ENCODE measurements around the gene THOC7. TPM values are rescaled to one million over a fixed set of nuclear protein-coding genes. Genes with fewer than 3 reads are reported as not detected.

THOC7 gene
- total RNA-seq, 1 donor from 2014 or later: 30.0 TPM

- no peak for TF ChIP-seq CTCF (IDR thresholded peaks at IDR 0.05; ENCODE audit: insufficient read depth, low read length, severe bottlenecking)
- peaks cover 3% of the 10 kb centered on the region for H3K36me3 ChIP-seq (ENCODE audit: control insufficient read depth, insufficient read depth, low read length)
- H3K27me3 ChIP-seq (ENCODE audit: control insufficient read depth, insufficient read depth, low read length): no peaks in the 10 kb centered on the region
- H3K4me3 ChIP-seq (ENCODE audit: low read depth, low read length): no peak overlapping the region
- FAIRE-seq (no peak), DNase-seq (ENCODE audit: low read depth) (no peak)
Measured at GRCh38 chr3:63900459-63900858, 36.9 kb upstream of the THOC7 start.

GRCh38 chr3:63900010-63900409 lies 36.4 kb upstream of the THOC7 start:
- Histone ChIP-seq H3K4me3 (ENCODE audit: low read depth, low read length) (no peak overlapping the region), H3K36me3 (ENCODE audit: control insufficient read depth, insufficient read depth, low read length) (peaks cover 3% of the 10 kb centered on the region), H3K27me3 (ENCODE audit: control insufficient read depth, insufficient read depth, low read length) (no peaks in the 10 kb centered on the region)
- DNase-seq (ENCODE audit: low read depth): no peak
- FAIRE-seq: no peak
- TF ChIP-seq CTCF (IDR thresholded peaks at IDR 0.05; ENCODE audit: insufficient read depth, low read length, severe bottlenecking): no peak

GRCh38 chr3:63896332-63897030 lies 32.9 kb upstream of the THOC7 start:
- Histone ChIP-seq H3K4me3 (ENCODE audit: low read depth, low read length) (no peak overlapping the region), H3K36me3 (ENCODE audit: control insufficient read depth, insufficient read depth, low read length) (peaks cover 4% of the 10 kb centered on the region), H3K27me3 (ENCODE audit: control insufficient read depth, insufficient read depth, low read length) (no peaks in the 10 kb centered on the region)
- TF ChIP-seq CTCF (IDR thresholded peaks at IDR 0.05; ENCODE audit: insufficient read depth, low read length, severe bottlenecking): no peak
- FAIRE-seq (no peak), DNase-seq (ENCODE audit: low read depth) (no peak)

GRCh38 chr3:63895422-63896189 lies 32.0 kb upstream of the THOC7 start:
- FAIRE-seq (no peak), DNase-seq (ENCODE audit: low read depth) (no peak)
- Histone ChIP-seq H3K36me3 (ENCODE audit: control insufficient read depth, insufficient read depth, low read length) (peaks cover 4% of the 10 kb centered on the region), H3K27me3 (ENCODE audit: control insufficient read depth, insufficient read depth, low read length) (no peaks in the 10 kb centered on the region), H3K4me3 (ENCODE audit: low read depth, low read length) (no peak overlapping the region)
- TF ChIP-seq CTCF (IDR thresholded peaks at IDR 0.05; ENCODE audit: insufficient read depth, low read length, severe bottlenecking): no peak

- Histone ChIP-seq H3K27me3 (ENCODE audit: control insufficient read depth, insufficient read depth, low read length) (no peaks in the 10 kb centered on the region), H3K36me3 (ENCODE audit: control insufficient read depth, insufficient read depth, low read length) (peaks cover 1% of the 10 kb centered on the region), H3K4me3 (ENCODE audit: low read depth, low read length) (no peak overlapping the region)
- TF ChIP-seq CTCF (IDR thresholded peaks at IDR 0.05; ENCODE audit: insufficient read depth, low read length, severe bottlenecking): no peak
- no peak for DNase-seq (ENCODE audit: low read depth)
- FAIRE-seq: no peak
Measured at GRCh38 chr3:63892773-63893352, 29.3 kb upstream of the THOC7 start.
